ENCODE results near the gene CARMIL3.
A peak's percentile ranks its signal among the peaks of the same experiment; 100 is the strongest.

The CARMIL3 gene

DNA sequence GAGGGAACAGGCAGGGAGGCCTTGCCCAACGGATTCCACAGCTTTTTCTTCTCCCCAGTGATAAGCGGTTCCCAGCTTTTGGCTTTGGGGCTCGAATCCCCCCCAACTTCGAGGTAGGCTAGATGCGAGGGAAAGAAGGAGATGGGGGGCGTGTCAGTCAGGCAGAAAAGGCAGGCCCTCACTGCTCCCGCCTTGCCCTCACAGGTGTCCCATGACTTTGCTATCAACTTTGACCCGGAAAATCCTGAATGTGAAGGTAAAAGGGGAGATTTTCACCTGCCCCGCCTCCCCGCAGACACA, 24.4 kb downstream of the CARMIL3 start:
- no peak for DNase-seq (ENCODE audit: low read depth, low spot score)

DNA sequence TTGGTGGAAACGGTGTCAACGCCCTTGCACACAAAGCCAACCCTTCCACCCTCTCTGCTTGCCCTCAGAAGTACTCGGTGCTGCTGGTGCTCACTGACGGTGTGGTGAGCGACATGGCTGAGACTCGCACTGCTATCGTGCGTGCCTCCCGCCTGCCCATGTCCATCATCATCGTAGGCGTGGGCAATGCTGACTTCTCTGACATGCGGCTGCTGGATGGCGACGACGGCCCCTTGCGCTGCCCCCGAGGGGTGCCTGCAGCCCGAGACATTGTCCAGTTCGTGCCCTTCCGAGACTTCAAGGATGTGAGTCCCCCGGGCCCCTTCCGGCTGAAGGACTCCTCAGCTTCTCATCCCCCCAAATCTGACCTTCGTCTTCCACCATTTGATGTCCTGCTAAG, 25.3 kb downstream of the CARMIL3 start:
- DNase-seq (ENCODE audit: low read depth, low spot score) = no peak

DNA sequence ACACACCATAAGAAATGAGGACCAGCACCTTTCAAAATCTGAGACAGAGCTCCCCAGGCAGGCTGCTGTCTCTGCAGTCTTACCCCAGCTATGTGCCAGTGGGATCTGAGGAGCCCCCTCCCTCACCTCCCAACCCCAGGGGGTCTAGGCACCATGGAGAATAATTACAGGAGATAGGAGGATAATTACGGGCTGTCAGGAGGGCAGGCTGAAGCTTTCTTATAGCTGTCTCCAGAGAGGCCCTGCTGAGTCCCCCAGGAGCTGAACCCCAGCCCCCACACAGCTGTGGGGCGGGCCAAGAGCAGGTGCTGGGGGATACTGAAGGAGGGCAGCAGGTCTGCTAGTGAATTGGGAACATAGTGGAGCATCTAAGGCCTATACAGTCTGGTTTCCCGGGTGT, 26.3 kb downstream of the CARMIL3 start:
- no peak for DNase-seq (ENCODE audit: low read depth, low spot score)

DNA sequence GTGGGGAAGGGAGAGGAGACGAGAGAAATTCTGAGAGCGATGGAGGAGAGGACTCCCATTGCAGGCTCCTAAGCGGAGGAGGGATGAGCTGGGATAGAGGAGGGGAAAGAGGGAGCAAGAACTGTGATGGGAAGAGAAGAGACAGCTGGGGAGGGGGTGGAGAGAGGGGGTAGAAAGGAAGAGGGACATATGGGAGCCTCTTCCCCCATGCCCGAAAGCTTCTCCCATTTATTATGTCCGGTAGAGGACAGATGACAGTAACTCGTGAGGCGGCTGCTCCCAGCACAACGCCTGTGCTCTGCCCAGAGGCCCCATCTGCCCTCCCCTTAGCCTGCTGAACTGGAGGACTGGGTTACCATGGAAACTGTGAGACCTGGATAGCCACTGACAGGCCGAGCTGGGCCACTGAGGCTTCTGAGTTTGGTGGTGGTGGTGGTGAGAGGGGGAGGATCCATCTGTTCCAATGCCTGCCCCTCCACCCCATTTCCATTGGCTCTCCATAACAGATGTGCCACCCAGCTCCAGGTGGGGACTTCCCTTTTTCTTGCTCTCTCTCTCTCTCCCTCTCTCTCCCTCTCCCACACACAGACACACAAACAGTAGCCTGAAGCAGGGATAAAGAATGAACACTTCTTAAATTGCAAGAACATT, 27.8 kb downstream of the CARMIL3 start:
- DNase-seq (ENCODE audit: low read depth, low spot score) = no peak

DNA sequence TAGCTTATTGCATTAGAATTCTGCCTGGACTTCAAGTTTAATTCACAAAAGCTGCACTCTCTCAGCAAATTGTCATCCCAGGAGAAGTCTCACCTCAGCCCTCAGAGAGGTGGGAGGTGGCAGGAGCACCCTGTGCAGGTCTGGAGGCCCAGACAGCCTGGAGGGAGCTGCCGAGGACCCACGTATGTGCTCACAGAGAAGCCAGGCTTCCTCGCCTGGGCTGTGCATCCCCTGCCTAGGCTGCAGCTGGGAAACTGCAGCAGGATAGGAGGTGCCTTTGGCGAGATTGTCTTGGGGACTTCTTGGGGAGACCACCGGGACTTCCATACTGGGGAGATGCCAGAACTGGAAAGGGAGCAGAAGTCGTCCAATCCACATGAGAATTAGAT, 28.3 kb downstream of the CARMIL3 start:
- no peak for DNase-seq (ENCODE audit: low read depth, low spot score)

DNA sequence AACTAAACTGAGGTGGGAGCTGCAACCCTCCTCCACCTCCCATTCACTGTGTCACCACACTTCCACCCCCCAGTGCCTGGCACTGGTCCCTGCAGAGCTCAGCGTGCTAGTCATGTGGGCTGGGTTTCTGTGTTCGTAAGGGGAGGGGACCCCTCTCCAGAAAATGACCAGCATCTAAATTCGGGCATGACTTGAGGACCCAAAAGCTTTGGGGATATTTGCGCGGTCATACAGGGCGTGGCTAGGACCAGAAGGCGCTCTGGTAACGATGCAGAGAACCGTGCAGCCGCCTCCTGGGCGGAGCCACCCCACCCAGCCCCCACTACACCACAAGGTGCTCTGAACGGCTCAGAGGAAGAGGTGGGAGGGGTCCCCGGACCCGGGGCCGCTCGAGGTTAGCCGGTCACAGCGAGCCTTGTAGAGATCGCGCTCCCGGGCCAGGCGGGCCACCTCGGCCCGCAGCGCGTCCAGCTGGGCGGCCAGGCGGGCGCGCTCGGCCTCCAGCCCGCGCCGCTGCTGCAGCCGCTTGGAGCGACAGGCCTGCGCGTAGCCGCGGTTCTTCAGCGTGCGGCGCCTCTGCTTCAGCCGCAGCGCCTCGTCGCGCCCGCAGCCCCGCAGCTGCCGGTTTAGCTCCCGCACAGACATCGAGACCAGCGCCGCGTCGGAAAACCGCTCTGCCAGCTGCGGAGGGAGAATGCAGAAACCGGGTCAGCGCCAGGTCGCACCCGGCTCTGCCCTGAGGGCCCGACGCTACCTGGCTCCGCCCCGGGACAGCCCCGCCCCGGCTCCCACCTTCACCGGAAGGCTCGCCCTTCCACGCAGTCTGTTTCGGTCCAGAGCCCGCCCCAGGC, 29.3 kb downstream of the CARMIL3 start:
- DNase-seq (ENCODE audit: low read depth, low spot score) = peak; percentile 30

DNA sequence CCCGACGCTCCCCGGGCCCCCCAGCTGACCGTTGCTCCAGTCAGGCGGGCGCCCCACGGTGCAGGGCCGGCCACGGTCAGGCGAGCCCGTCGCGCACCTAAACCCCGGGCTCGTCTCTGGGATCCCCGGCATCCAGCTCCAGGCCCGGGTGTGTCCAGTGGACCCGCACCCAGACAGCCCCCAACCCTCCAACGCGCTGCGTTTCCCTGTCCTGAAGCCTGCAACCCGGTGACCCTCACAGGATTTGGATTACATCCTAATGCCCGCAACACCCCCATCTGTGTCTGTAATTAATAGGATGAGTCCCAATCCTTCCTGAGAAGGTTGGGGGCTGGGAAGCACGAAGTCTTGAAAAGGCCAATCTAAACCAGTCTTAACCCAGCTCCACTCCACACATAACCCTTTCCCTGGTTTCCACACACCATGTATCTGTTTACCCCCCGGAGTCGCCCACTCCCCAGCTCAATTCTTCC, 30.0 kb downstream of the CARMIL3 start:
- no peak for DNase-seq (ENCODE audit: low read depth, low spot score)

DNA sequence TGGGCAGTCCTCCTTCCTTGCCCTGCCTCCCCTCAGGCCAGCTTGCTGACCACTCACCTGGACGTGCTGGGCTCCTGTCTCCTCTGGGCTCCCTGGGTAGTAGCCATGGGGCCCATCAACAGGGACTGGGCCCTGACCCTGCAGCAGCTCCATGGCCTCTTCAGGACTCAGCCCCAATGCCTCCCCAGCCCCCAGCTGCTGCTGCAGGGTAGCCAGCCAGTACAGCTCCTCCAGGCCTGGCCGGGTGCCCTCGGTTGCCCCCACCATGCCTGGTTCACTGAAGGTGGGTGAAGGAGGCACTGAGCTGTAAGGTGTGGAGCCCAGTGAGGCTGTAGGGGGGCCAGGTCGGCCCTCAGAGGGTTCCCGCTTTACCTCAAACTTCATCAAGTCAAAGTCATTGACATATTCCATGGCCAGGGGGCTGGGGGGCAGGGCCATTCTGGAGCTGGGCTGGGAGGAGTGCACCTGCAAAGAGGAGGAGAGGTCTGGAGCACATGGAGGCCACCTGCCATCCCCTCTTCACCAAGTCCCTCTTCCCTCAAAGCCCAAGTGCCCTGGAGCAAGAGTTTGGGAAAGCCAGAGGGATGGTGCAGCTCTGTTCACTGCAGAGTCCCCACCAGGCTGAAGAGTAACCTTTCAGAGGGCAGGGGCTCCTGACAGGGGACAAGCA, 30.7 kb downstream of the CARMIL3 start:
- DNase-seq (ENCODE audit: low read depth, low spot score) = no peak

DNA sequence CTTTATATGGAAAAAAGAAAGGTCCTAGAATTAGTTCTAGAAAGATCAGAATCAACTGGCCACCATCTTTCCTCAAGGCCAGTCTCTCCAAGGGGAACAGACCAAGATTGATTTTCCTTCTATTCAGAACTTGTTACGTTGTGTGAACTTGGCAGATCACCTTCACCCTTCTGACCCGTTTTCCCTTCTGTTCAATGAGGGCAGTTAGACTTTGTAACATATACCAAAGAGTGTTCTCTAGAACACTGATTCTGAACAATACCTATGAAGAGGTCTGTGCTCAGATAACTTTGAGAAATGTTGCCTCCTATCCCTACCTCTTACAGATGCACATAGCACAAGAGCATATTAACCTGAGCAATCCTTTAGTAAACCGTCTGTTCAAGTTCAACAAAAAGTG, 31.7 kb downstream of the CARMIL3 start:
- DNase-seq (ENCODE audit: low read depth, low spot score) = no peak

DNA sequence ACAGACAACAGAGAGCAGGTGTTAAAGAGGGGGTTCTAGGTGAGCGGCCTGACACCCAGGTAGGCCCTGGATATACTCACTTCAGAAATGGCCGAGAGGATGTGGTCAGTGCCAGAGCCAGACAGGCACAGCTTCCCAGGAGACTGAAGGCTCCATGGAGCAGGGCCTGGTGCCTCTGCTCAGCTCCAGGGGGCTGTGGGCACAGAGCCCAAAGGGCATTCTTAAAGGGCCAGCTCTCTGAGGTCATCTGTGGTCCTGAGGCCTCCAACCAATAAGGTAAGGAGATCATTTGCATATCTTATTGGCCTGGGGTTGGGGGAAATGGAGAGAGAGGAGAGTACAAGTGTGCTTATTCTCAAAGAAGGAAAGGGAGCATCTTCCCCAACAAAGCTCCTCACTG, 32.6 kb downstream of the CARMIL3 start:
- DNase-seq (ENCODE audit: low read depth, low spot score) = no peak

DNA sequence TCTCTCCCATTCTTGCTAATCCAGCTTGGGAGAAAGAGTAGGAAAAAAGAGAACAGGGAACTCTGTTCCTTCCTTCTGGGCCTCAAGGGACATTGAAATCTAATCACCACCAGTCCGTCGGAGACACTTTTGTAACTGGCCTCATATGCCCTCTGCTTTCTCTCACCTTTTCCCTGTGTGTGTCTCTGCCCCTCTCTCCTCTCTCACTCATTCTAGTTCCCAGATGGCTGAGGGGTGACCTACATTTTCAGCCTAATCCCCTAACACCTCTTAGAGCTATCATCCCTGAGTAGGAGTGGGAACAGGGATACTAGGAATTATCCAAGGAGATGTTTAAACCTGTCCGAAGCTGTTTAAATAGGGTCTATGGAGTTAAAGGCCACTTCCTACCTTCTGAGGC, 33.4 kb downstream of the CARMIL3 start:
- no peak for DNase-seq (ENCODE audit: low read depth, low spot score)

DNA sequence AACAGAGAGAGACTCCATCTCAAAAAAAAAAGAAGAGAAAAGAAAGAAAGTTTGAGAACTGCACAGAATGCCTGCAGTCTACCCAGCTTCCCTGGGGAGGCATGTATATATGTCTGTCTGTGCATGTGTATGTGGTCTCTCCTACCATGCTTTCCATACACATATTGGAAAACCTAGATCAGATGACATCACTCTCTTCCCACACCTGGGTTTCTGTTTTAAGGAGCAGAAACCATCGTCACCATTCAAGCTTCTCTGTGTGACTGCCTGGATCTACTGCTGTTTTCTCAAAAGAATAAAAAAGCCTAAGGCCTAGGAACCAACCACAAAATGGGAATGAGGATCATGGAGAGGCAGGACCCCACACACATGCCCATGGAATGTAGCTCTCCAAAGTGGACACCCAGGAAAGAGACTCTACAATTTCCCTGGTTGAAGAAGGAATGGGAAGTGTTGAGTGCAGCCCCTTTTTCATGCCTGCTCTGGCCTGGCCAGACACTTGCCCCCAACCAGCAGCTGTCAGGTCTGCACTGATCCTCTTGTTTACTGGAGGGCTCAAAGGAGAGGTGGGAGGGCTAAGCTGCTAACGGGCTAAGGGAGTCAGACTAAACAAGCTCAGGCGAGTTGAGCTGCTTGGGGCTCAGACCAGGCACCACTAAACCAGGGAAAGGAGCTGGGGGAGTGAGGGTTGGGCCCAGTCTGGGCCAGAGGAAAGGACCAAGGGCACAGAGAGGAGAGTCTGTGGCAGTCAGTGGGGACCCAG, 34.6 kb downstream of the CARMIL3 start:
- DNase-seq (ENCODE audit: low read depth, low spot score) = no peak

DNA sequence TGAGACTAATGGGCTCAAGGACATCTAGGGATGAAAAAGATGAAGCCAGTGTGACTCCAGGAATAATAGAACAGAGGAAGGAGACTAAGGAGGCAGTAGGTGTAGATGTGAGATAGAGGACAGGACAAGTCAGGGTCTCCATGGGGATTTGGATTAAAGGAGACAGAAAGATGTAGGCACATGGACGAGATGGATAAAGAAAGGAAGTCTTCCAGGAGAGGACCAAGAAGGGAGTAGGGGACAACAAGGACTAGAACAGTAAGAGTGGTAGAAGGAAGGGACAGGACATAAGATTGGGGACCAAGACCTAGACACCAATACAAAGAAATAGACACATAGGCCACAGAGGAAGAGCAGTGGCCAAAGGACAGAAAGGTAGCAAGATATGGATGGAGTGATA, 35.2 kb downstream of the CARMIL3 start:
- DNase-seq (ENCODE audit: low read depth, low spot score) = no peak

DNA sequence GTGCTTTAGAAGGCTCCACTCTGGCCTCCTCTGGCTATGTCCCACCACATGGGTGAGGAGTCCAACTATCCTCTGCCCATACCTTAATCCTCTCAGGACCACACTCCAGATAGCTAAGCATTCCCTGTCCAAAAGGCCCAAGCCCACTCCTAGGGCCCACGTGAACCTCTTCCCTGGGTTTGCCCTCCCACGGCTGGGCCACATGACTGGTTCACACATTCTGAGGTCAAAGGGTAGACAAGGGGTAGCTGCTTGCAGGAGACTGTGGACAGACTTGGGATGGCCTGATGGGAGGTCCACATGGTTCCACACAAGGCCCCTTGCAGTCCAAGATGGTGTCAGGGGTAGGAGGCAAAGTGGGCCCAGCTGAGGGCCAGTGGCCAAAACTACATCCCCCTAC, 36.3 kb downstream of the CARMIL3 start:
- DNase-seq (ENCODE audit: low read depth, low spot score) = no peak

DNA sequence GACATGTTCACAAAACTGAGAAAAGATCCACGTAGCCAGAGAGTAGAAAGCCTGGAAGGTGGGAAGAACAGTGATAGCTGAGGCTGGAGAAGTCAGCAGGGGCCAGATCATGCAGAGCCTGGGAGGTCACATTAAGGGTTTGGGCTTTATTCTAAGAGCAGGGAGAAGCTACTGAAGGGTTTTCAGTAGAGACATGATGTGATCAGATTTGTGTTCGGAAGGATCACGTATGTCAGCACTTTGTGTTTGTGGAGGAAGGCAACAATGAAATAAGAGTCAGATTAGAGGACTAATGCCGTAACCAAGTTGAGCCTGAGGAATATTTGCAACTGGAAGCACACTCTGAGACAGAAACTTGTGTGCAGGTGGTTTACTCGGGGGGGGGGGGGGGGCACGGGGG, 38.1 kb downstream of the CARMIL3 start:
- DNase-seq (ENCODE audit: low read depth, low spot score) = no peak

DNA sequence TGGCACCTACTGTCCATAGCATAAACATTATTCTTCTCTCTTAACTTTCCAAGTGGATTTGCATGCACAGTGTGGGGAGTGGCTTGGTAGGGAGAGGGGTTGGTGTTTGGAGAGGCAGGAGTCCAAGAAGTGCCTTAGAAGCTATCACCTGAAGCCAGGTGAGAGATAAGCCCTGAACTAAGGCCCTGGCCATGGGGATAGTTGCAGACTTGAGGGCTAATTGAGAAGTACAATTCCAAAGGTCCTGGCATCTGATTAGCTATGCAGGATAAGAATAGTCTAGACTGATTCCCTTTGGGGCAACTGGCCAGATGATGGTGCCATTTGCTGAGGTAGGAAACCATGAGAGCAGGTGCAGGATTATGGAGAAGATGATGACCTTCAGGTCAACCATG, 40.3 kb downstream of the CARMIL3 start:
- no peak for DNase-seq (ENCODE audit: low read depth, low spot score)

DNA sequence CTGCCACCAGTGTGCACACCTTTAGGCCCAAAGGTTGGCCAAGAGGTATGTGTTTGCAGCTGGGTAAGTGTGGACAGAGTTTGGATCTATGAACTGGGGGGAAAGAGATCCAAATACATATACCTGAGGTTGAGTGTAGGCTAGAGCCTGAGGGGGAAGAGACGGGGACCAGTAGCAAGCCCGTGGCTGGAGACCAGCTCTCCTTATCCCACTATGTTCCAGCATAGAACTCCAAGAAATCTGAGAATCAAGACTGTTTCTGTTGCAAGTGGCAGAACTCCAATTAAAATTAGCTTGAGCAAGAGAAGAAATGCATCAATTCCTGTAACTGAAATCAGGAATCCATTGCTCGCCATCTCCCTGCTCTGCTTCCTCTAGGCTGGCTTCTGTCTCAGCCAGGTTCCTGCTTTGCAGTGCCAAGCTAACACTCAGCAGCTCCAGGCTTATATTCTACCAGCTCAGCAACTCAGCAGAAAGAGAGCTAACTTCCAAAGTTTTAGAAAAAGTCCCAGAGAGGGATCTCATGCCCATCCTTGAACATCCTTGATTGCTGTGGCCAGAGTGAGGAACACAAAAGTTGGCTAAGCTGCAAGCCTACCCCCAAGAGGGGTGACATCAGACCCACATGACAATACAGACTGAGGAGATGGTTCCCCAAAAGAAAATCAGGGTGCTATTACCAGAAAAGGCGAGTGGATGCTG, 40.8 kb downstream of the CARMIL3 start:
- no peak for DNase-seq (ENCODE audit: low read depth, low spot score)

DNA sequence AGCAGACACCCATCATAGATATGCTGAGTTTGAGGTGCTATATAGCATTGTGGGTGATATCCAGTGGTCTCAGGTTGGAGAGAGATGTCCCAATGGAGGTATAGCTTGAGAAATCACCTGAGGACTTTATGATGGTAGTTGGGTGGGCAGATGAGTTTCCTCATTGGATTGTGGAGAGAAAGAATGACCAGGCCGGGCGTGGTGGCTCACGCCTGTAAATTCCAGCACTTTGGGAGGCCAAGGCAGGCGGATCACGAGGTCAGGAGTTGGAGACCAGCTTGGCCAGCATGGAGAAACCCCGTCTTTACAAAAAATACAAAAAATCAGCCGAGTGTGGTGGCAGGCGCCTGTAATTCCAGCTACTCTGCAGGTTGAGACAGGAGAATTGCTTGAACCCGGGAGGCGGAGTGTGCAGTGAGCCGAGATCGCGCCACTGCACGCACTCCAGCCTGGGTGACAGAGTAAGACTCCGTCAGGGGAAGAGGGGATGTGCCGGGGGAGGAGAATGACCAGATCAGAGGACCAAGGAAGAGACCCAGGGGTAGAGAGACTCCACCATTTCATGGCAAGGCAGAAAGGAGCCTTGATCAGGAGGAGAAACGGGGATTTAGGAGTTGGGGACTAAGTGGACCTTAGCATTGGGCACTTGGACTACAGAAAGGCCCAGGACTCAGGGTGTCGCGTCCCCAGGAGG, 41.5 kb downstream of the CARMIL3 start:
- no peak for DNase-seq (ENCODE audit: low read depth, low spot score)

DNA sequence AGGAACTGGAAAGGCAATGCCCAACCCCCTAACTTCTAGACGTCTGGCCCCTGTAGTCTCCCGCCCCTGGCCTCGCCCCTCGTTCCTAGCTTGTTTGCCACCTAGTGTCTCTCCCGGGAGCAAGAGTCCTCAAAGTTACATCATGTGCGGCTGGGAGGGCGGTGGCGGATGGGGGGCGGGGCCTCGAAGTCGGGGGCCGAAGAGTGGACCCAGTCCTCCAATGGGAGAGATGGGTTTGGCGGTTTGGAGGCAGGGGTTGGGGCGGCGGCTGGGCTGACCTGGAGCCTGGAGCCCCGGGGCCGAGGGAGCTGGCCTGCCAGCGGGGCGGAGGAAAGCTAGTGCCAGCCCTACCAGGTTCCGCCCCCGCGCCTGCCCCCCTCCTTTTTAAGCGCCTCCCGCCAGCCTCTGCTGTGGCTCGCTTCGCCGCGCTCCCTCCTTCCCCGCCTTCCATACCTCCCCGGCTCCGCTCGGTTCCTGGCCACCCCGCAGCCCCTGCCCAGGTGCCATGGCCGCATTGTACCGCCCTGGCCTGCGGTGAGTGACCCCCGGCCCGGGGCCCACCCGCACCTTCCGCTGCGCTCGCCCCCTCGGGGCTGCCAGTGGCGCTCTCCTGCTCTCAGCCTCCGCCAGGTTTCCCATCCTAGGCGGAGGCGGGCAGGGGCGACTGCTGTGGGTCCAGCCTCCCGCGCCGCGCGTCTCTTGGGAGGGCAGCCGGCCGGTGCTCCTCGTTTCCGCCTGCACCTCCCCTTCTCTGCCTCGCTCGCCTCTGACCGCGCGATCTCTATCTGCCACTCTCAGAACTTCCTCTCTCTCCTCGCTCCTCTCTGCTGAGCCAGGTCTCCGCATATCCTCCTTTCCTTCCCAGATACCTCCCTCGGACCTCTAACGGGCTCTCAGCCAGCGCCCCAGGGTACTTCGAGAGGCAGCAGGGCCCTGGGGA, 42.4 kb downstream of the CARMIL3 start, which contains the start of gene PCK2:
PCK2 (plus strand) TSS at position 411 of the 940 bp plus-strand sequence; CDS start at position 506, 95 bp downstream.
- DNase-seq (ENCODE audit: low read depth, low spot score) = peak; percentile 61

DNA sequence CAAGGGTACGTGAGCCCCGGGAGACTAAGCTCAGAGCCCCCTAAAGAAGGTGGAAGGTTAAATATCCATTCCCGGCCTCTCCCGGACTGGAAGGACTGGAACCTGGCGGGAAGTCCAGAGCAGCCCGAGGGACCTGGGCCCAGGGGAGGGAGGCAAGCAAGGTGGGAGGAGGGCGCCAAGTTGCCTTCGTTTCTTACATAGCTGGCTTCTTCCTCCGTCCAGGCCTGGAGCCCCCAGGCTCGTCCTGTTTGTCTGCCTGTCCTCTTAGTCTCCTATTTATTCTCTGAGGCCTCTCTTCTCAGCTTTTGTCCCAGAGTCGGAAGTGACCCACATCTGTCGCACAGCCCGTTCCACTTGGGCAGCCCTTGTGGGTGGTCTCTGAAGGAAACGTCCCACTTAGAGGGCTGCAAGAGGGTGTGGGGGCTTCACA, 43.0 kb downstream of the CARMIL3 start:
- no peak for DNase-seq (ENCODE audit: low read depth, low spot score)

Data from activated CD4-positive, CD25-positive, alpha-beta regulatory T cell treated with anti-CD3 and anti-CD28 coated beads, Interleukin-2, amount 50 U/mL, for 16 hours (primary cell).